GM19025 (cell line): Measurements from ENCODE around the gene OR1L1.

Source experiments
- ATAC-seq: cut with Tn5 transposase; IDR thresholded peaks from one replicate; pipeline ENCODE4 v1.9.1; 2021; ENCODE audit warnings: mild to moderate bottlenecking, low read depth, moderate library complexity; ENCODE audit not compliant: unreplicated experiment

The OR1L1 gene

DNA sequence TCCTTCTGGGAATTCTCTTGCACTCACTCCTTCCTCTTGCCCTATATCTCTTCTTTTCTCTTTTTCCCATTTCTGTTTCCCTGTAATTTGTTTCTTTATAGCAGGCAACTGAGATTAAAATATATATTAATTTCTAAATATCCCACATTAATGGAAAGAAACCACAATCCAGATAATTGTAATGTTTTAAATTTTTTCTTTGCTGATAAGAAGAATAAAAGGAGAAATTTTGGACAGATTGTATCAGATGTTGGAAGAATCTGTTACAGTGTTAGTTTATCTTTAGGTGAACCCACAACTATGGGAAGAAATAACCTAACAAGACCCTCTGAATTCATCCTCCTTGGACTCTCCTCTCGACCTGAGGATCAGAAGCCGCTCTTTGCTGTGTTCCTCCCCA, at the start of gene OR1L1:
Gene OR1L1, plus strand, starts transcription at position 301 of the 400 bp plus-strand sequence. Its CDS starts 0 bp downstream, at position 301.
- ATAC-seq: no peak

DNA sequence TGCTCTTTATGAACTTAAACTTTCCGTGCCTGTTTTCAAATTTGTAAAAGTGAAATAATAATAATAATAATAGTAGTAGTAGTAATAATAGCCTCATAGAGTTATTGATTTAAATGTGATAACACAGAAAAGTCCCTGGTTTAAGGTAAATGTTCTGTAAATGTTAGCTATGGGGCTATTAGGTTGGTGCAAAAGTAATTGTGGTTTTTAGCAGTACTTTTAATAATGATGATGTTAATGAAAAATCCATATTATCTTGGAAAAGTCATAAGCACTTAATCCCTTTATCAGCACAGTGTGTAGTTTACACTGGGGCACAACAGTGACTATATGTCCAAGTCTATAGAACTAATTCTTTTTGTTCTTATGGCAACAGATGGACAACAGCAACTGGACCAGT, 47.2 kb upstream of the OR1L1 start, which contains the start of gene OR1Q1:
Gene OR1Q1, plus strand, starts transcription at position 377 of the 400 bp plus-strand sequence. Its CDS starts 0 bp downstream, at position 377.
- no peak for ATAC-seq

GRCh38 chr9:122619996-122620395, 41.5 kb upstream of the OR1L1 start:
- no peak for ATAC-seq

DNA sequence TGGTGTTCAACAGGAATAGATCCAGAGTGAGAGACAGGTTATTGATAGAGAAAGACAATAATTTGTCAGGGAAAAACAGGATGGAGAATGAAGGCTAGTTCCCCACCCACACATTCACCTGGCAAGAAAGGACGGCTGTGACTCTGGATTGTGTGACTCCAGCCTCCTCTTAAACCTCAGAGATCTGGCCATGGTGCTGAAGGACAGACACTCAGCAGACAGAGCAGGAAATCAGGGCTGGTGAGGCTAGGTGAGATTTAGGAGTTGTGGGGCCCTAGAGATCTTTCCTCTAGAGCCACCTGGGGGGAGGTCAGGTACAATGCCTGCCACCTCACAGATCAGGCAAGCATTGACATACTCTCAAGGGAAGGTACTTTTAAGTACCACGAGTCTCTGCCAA, 19.3 kb upstream of the OR1L1 start:
- no peak for ATAC-seq

DNA sequence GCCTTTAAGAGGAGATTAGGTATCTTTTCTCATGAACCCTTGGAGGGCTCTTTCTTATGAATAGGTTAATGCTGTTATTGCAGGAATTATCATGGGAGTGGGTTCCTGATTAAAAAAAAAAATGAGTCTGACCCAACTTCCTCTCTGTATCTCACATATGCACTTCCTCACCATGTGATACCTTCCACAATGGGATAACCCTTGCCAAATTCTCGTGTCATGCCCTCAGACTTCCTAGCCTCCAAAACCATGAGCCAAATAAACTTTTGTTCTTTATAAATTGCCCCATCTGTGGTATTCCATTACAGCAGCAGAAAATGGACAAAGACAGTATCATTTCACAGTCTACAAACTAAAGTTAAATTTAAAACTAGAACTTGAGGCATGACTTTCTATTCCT, 5.1 kb upstream of the OR1L1 start:
- ATAC-seq: no peak

DNA sequence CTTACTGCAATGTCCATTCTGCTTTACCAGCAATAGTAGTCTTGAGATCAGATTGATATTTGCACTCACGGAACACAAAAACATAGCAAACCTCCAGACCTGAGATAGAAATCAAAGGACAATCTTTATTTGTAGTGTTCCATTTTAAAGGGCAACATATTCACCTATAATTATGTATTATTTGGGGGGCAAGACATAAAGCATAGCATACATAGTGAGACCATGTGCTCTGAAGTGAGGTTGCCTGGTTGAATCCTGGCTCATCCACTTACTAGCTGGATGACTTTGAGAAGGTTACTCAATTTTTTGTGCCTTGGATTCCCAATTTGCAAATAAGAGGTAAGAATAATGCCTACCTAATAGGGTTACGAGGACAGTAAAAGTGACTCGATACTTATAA, 4.0 kb upstream of the OR1L1 start, which contains the start of gene OR1B1:
Gene OR1B1, minus strand, starts transcription at position 101 of the 400 bp plus-strand sequence.
- no peak for ATAC-seq

DNA sequence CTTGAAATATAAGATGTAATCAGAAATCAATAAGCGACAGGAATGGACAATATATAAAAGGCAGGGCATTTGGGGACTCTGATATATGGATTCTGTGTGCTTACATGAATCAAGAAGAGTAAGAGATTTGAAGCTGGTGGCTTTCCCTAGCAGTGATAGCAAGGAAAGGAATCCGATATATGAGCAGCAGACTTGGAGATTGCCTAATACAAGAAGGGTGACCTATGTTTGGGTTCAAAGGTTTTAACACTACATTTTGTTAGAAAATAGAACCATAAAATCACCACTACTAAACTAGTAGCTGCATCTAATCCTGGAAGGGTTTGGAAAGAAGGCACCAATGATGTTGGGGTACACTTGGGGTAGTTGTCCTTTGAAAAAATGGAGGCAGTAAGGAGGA, 11.0 kb downstream of the OR1L1 start:
- no peak for ATAC-seq

DNA sequence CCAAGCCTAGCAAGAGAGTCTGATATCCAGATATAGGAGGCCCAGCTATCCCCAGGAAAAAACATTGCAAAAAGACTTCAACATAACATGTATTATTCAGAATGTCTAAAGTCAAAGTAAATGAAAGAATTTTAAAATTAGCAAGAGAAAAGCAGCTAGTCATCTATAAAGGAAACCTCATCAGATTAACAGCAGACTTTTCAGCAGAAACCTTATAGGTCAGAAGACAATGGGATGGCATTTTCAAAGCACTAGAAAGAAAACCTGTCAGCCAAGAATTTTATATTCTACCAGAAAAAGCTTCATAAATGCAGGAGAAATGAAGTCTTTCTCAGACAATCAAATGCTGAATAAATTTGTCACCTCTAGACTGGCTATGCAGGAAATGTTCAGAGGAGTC, 23.3 kb downstream of the OR1L1 start:
- ATAC-seq: no peak

- ATAC-seq: no peak
These were observed 34.2 kb downstream of the OR1L1 start for GRCh38 chr9:122695696-122696095.
